GM12878 (cell line): ENCODE results near the gene TOR2A. TPM values are rescaled to one million over a fixed set of nuclear protein-coding genes. Genes with fewer than 3 reads are reported as not detected.

Experiments used
- ATAC-seq: fragments of 200-7000 bp; cut with Tn5 transposase; 3 replicates; pipeline ENCODE4 v1.9.1; 2020; ENCODE audit warnings: mild to moderate bottlenecking, moderate library complexity
- BruUV-seq: library from RNA; stranded (reverse); fragments of 400-500 nt; replicated peaks from 2 replicates; lab custom pipeline; 2021; lab: Mats Ljungman, UMichigan
- CTCF ChIA-PET: fragments of 300-600 bp; sonication (Branson Sonifier 250); formaldehyde crosslinking; extraction: SDS; loops from one replicate; lab custom pipeline; 2021; ENCODE audit warnings: inconsistent platforms; lab: Yijun Ruan, JAX
- POLR2A ChIA-PET: fragments of 350-600 bp; formaldehyde crosslinking; extraction: SDS; loops from one replicate; lab custom pipeline; 2021; ENCODE audit warnings: inconsistent platforms; lab: Charles Lee
- RAD21 ChIA-PET: fragments of 300-600 bp; sonication (Branson Sonifier 250); formaldehyde crosslinking; loops from one replicate; lab custom pipeline; 2023; ENCODE audit warnings: antibody characterized with exemption; ENCODE audit not compliant: unreplicated experiment; lab: Charles Lee
- SMC1A ChIA-PET: fragments of 300-600 bp; sonication (Branson Sonifier 250); formaldehyde crosslinking; loops from one replicate; lab custom pipeline; 2023; ENCODE audit not compliant: unreplicated experiment, uncharacterized antibody; lab: Charles Lee
- DNase-seq: peaks from one replicate; pipeline ENCODE4 v3.0.0-alpha.2; 2011; ENCODE audit warnings: low read depth, low spot score
- FAIRE-seq: peaks from 3 replicates; lab custom pipeline; 2011; peaks lifted over from hg19 to GRCh38; lab: Jason Lieb, UNC
- H2AFZ ChIP-seq: 2 replicates; pipeline ENCODE4 v1.6.0; 2011; ENCODE audit warnings: low read depth, low read length, control low read depth; ENCODE audit not compliant: control insufficient read depth
- H3K27ac ChIP-seq: 2 replicates; pipeline ENCODE4 v1.5.1; 2011; ENCODE audit warnings: control low read depth; ENCODE audit not compliant: control insufficient read depth, insufficient read depth
- H3K27me3 ChIP-seq, 2 experiments: replicated peaks in 1 of 2; 2 replicates each; pipeline versions ENCODE4 v1.6.0 to v1.6.1; 2011; ENCODE audit warnings: low read length in 1 of 2; ENCODE audit not compliant: control insufficient read depth in 2 of 2, insufficient read depth in 2 of 2
- H3K36me3 ChIP-seq, 2 experiments: 2 replicates each; pipeline ENCODE4 v1.5.1; 2011; ENCODE audit warnings: low read length in 1 of 2; ENCODE audit not compliant: control insufficient read depth in 2 of 2, insufficient read depth in 2 of 2
- H3K4me1 ChIP-seq: 2 replicates; pipeline ENCODE4 v1.6.1; 2011; ENCODE audit warnings: mild to moderate bottlenecking, low read length, moderate library complexity, mixed read lengths; ENCODE audit not compliant: control insufficient read depth, insufficient read depth
- H3K4me2 ChIP-seq: 2 replicates; pipeline ENCODE4 v1.6.0; 2011; ENCODE audit warnings: control low read depth; ENCODE audit not compliant: control insufficient read depth, insufficient read depth
- H3K4me3 ChIP-seq: fragments of 200-600 bp; sonication (generic); 2 replicates; pipeline ENCODE4 v1.5.1; 2016
- H3K79me2 ChIP-seq: 2 replicates; pipeline ENCODE4 v1.6.0; 2011; ENCODE audit warnings: low read length; ENCODE audit not compliant: control insufficient read depth, insufficient read depth
- H3K9ac ChIP-seq: 2 replicates; pipeline ENCODE4 v1.8.0; 2011; ENCODE audit warnings: low read length, control low read depth, mixed read lengths; ENCODE audit not compliant: control insufficient read depth, insufficient read depth
- H3K9me3 ChIP-seq: replicated peaks from 3 replicates; pipeline ENCODE4 v1.5.1; 2011; ENCODE audit warnings: mild to moderate bottlenecking, low read length; ENCODE audit not compliant: control insufficient read depth, insufficient read depth
- H4K20me1 ChIP-seq: 2 replicates; pipeline ENCODE4 v1.6.0; 2011; ENCODE audit not compliant: control insufficient read depth, insufficient read depth
- BCL11A ChIP-seq: IDR thresholded peaks from 2 replicates; pipeline ENCODE4 v1.6.1; 2011; ENCODE audit warnings: low read depth, low read length
- BRCA1 ChIP-seq: IDR thresholded peaks from 2 replicates; pipeline ENCODE4 v1.6.1; 2011; ENCODE audit warnings: low read depth, low read length, improper control_type of control experiment
- CBX5 ChIP-seq: sonication (generic); IDR thresholded peaks from 2 replicates; pipeline ENCODE4 v1.6.1; 2016; ENCODE audit warnings: low read depth, moderate library complexity, mild to moderate bottlenecking, inconsistent platforms
- CREB1 ChIP-seq: IDR thresholded peaks from 2 replicates; pipeline ENCODE4 v1.6.1; 2012; ENCODE audit warnings: low read depth, mild to moderate bottlenecking, inconsistent platforms
- EGR1 ChIP-seq, 2 experiments: IDR thresholded peaks; 1 replicate in 1 of 2; 2 replicates in 1 of 2; pipeline ENCODE4 v1.6.1; 2011 to 2012; ENCODE audit warnings: low read depth in 2 of 2, low read length in 2 of 2, borderline replicate concordance in 1 of 2, mild to moderate bottlenecking in 1 of 2, moderate library complexity in 1 of 2
- ETV6 ChIP-seq, 2 experiments: fragments of 450-650 bp in 1 of 2; IDR thresholded peaks in 1 of 2; conservative IDR thresholded peaks in 1 of 2; 2 replicates each; pipeline ENCODE4 v1.6.1; 2014; ENCODE audit warnings: antibody characterized with exemption in 1 of 2, borderline replicate concordance in 1 of 2, low read depth in 1 of 2, mild to moderate bottlenecking in 1 of 2, moderate library complexity in 1 of 2
- EZH2 ChIP-seq: IDR thresholded peaks from 2 replicates; pipeline ENCODE4 v1.6.1; 2012; ENCODE audit warnings: low read depth, mild to moderate bottlenecking, control low read depth, inconsistent platforms, low read length, borderline replicate concordance; ENCODE audit not compliant: control insufficient read depth
- GATAD2B ChIP-seq: fragments of 450-650 bp; conservative IDR thresholded peaks from 2 replicates; pipeline ENCODE4 v1.6.1; 2017; ENCODE audit warnings: low read depth, mild to moderate bottlenecking, moderate library complexity
- HDGF ChIP-seq: fragments of 450-650 bp; IDR thresholded peaks from 2 replicates; pipeline ENCODE4 v1.6.1; 2016; ENCODE audit warnings: antibody characterized with exemption
- MTA3 ChIP-seq: IDR thresholded peaks from 2 replicates; pipeline ENCODE4 v1.6.1; 2012; ENCODE audit warnings: low read length, inconsistent platforms, borderline replicate concordance
- MYB ChIP-seq: fragments of 150-350 bp; IDR thresholded peaks from 2 replicates; pipeline ENCODE4 v1.6.1; 2014; ENCODE audit warnings: mild to moderate bottlenecking, low read depth, low read length, borderline replicate concordance
- SKIL ChIP-seq: fragments of 450-650 bp; IDR thresholded peaks from 2 replicates; pipeline ENCODE4 v1.6.1; 2017; ENCODE audit warnings: mild to moderate bottlenecking, low read depth, inconsistent platforms; ENCODE audit not compliant: poor library complexity, severe bottlenecking
- SMC3 ChIP-seq: IDR thresholded peaks from 2 replicates; pipeline ENCODE4 v1.6.1; 2011; ENCODE audit warnings: low read length, improper control_type of control experiment, borderline replicate concordance
- STAT3 ChIP-seq: IDR thresholded peaks from 2 replicates; pipeline ENCODE4 v1.6.1; 2011; ENCODE audit warnings: low read depth, low read length, improper control_type of control experiment
- TCF3 ChIP-seq: IDR thresholded peaks from 2 replicates; pipeline ENCODE4 v1.6.1; 2012; ENCODE audit warnings: low read depth, mild to moderate bottlenecking, low read length, borderline replicate concordance; ENCODE audit not compliant: insufficient read depth
- TCF7 ChIP-seq: IDR thresholded peaks from 2 replicates; pipeline ENCODE4 v1.6.1; 2014; ENCODE audit warnings: antibody characterized with exemption, borderline replicate concordance
- USF2 ChIP-seq: IDR thresholded peaks from 2 replicates; pipeline ENCODE4 v1.6.1; 2011; ENCODE audit warnings: low read depth, low read length, improper control_type of control experiment, borderline replicate concordance
- ZNF274 ChIP-seq: IDR thresholded peaks from one replicate; pipeline ENCODE4 v1.8.0; 2011; ENCODE audit not compliant: insufficient read length, insufficient read depth
- ZNF622 ChIP-seq: fragments of 450-650 bp; IDR thresholded peaks from 2 replicates; pipeline ENCODE4 v1.6.1; 2017; ENCODE audit warnings: mild to moderate bottlenecking, inconsistent platforms
- WGBS: methylation state at CpG from one replicate; pipeline ENCODE4 v1.1.6; 2016; ENCODE audit warnings: low lambda C conversion rate; ENCODE audit not compliant: insufficient replicate concordance, insufficient coverage; ENCODE audit errors: missing lambda C conversion rate; 5-methylcytosine and 5-hydroxymethylcytosine counted together
- in situ Hi-C: fragments of 300-500 bp; cut with MboI; formaldehyde crosslinking; loops from 9 replicates; pipeline ENCODE4 v1.14.3; 2018; ENCODE audit warnings: mixed read lengths
- intact Hi-C: fragments of 100-400 bp; cut with micrococcal nuclease; formaldehyde crosslinking; loops from one replicate; pipeline ENCODE4 v1.14.2; 2022; ENCODE audit not compliant: unreplicated experiment
- polyA plus RNA-seq, 11 experiments: library from polyadenylated mRNA; depleted of rRNA in 4 of 11; unstranded in 6 of 11; stranded (reverse) in 5 of 11; fragments of >200 nt; fragmentation: Nextera tagmentation in 4 of 11; fragmentation: Illumina TruSeq in 1 of 11; extraction: Ambion mirVana in 4 of 11; extraction: Trizol in 1 of 11; gene quantifications; 1 replicate in 1 of 11; 2 replicates in 10 of 11; pipeline versions ENCODE4 v1.2.1 to v1.2.3, GENCODE V29; 2011 to 2016; ENCODE audit warnings: inconsistent platforms in 2 of 11, missing spikeins in 2 of 11, low read depth in 1 of 11
- total RNA-seq, 4 experiments: library from RNA; depleted of rRNA in 3 of 4; stranded (reverse); fragments of >200 nt in 3 of 4; fragmentation: Illumina TruSeq in 1 of 4; extraction: Trizol in 1 of 4; gene quantifications; 2 replicates each; pipeline versions ENCODE4 v1.2.1 to v1.2.3, GENCODE V29; 2013 to 2021

Gene TOR2A
- total and polyA plus RNA-seq, 10 of the 15 experiments (the other 5 are each of a cell fraction or from before 2014, with no cell fraction given) = 0.52 to 23.7 (median 8.5) TPM

- intact Hi-C loops = no loop called here
These were observed 44.4 kb downstream of the TOR2A start for GRCh38 chr9:127690735-127691134.

More at GRCh38 chr9:127690735-127691134, 44.4 kb downstream of the TOR2A start:
- Histone ChIP-seq H3K4me2 (no peak overlapping the region), H3K36me3 (no peaks in the 10 kb centered on the region), H3K9ac (no peak overlapping the region), H4K20me1 (no peaks in the 10 kb centered on the region), H3K27me3 (no peaks in the 10 kb centered on the region), H3K79me2 (no peaks in the 10 kb centered on the region), H2AFZ (no peak overlapping the region), H3K4me3 (no peak overlapping the region), H3K27ac (no peak overlapping the region), H3K9me3 (no peaks in the 10 kb centered on the region)
- BruUV-seq = no TSS peak
- DNase-seq = no peak
- FAIRE-seq = no peak
- WGBS = 60% methylated on average over 10 of the region's 10 CpGs
- TF ChIP-seq ZNF274 (no peak), CREB1 (no peak), BCL11A (no peak), CBX5 (no peak), EGR1 (IDR thresholded peaks at IDR 0.05; ENCODE audit: borderline replicate concordance in 1 of 2, low read depth in 2 of 2, low read length in 2 of 2) (no peak), BRCA1 (no peak), EZH2 (no peak), USF2 (no peak), SMC3 (no peak), ZNF622 (no peak), MTA3 (no peak), GATAD2B (no peak), TCF7 (no peak), STAT3 (no peak), HDGF (no peak), ETV6 (conservative IDR thresholded peaks at IDR 0.05 in 1 of 2, IDR thresholded peaks at IDR 0.05 in 1 of 2; ENCODE audit: borderline replicate concordance in 1 of 2, low read depth in 1 of 2) (no peak), TCF3 (no peak), SKIL (no peak), MYB (no peak)
- TF ChIP-seq, all 136 proteins: peak for 0
- in situ Hi-C loops = no loop called here
- RAD21 ChIA-PET = no interaction called here
- H3K4me1 ChIP-seq = no peaks in the 10 kb centered on the region
- SMC1A ChIA-PET = no interaction called here
- CTCF ChIA-PET = no interaction called here
- POLR2A ChIA-PET = interaction anchor here (0.6 kb wide), 1 partner anchor 306 kb away, joined by 6 read pairs; no protein-coding TSS in a partner anchor
- no peak for ATAC-seq
